ENCODE measurements around the gene IDH3A. TPM values are rescaled to one million over a fixed set of nuclear protein-coding genes. Genes with fewer than 3 reads are reported as not detected.

Gene IDH3A
- total RNA-seq, 1 donor from 2014 or later = 17.7 TPM

- H3K36me3 ChIP-seq = no peaks in the 10 kb centered on the region
- H3K27ac ChIP-seq = no peak overlapping the region
- H3K4me3 ChIP-seq = no peak overlapping the region
- H3K27me3 ChIP-seq = no peaks in the 10 kb centered on the region
- H3K9me3 ChIP-seq = no peaks in the 10 kb centered on the region
- TF ChIP-seq CTCF (IDR thresholded peaks at IDR 0.05) = no peak
- DNase-seq (ENCODE audit: low spot score in 2 of 2) = no peak
- no peaks in the 10 kb centered on the region for H3K4me1 ChIP-seq
- intact Hi-C loops (cut with DNase I) = no loop called here
These were observed 56.2 kb downstream of the IDH3A start for GRCh38 chr15:78205337-78205736.

- Histone ChIP-seq H3K4me1 (no peaks in the 10 kb centered on the region), H3K36me3 (no peaks in the 10 kb centered on the region), H3K27me3 (no peaks in the 10 kb centered on the region), H3K27ac (no peak overlapping the region), H3K4me3 (no peak overlapping the region), H3K9me3 (no peaks in the 10 kb centered on the region)
- no peak for TF ChIP-seq CTCF (IDR thresholded peaks at IDR 0.05)
- intact Hi-C loops (cut with DNase I) = no loop called here
- peak in 1 of 2 donors; percentile 46 for DNase-seq (ENCODE audit: low spot score in 2 of 2)
These were observed 56.7 kb downstream of the IDH3A start for GRCh38 chr15:78205856-78206255.

- TF ChIP-seq CTCF (IDR thresholded peaks at IDR 0.05) = no peak
- H3K27me3 ChIP-seq = no peaks in the 10 kb centered on the region
- intact Hi-C loops (cut with DNase I) = no loop called here
- H3K4me1 ChIP-seq = no peaks in the 10 kb centered on the region
- DNase-seq (ENCODE audit: low spot score in 2 of 2) = peak in 1 of 2 donors; percentile 43
- no peak overlapping the region for H3K4me3 ChIP-seq
- H3K27ac ChIP-seq = no peak overlapping the region
- no peaks in the 10 kb centered on the region for H3K9me3 ChIP-seq
- H3K36me3 ChIP-seq = no peaks in the 10 kb centered on the region
These were observed 57.4 kb downstream of the IDH3A start for GRCh38 chr15:78206326-78207109.

GRCh38 chr15:78207110-78207458 is 57.9 kb downstream of the IDH3A start:
- Histone ChIP-seq H3K27me3 (no peaks in the 10 kb centered on the region), H3K4me1 (no peaks in the 10 kb centered on the region)
- peak in 1 of 2 donors; percentile 37 for DNase-seq (ENCODE audit: low spot score in 2 of 2)

GRCh38 chr15:78207641-78208340 is 58.6 kb downstream of the IDH3A start:
- H3K27me3 ChIP-seq = no peaks in the 10 kb centered on the region
- H3K4me1 ChIP-seq = no peaks in the 10 kb centered on the region
- no peaks in the 10 kb centered on the region for H3K36me3 ChIP-seq
- no peak for TF ChIP-seq CTCF (IDR thresholded peaks at IDR 0.05)
- no peak overlapping the region for H3K27ac ChIP-seq
- peak in 1 of 2 donors; percentile 8 for DNase-seq (ENCODE audit: low spot score in 2 of 2)
- no peak overlapping the region for H3K4me3 ChIP-seq
- no peaks in the 10 kb centered on the region for H3K9me3 ChIP-seq
- intact Hi-C loops (cut with DNase I) = no loop called here

More at GRCh38 chr15:78207110-78207458, 57.9 kb downstream of the IDH3A start:
- Histone ChIP-seq H3K27ac (no peak overlapping the region), H3K36me3 (no peaks in the 10 kb centered on the region), H3K9me3 (no peaks in the 10 kb centered on the region), H3K4me3 (no peak overlapping the region)
- intact Hi-C loops (cut with DNase I) = no loop called here
- no peak for TF ChIP-seq CTCF (IDR thresholded peaks at IDR 0.05)
